Stimulated activated CD8-positive, alpha-beta memory T cell treated with anti-CD3 and anti-CD28 coated beads, Interleukin-4, amount 100 ng/mL, for 1 hour (primary cell): Measurements from ENCODE around the gene DMPK.

Source experiments
- DNase-seq, 2 donors: peaks; one replicate each; pipeline ENCODE4 v3.0.0-alpha.2; 2020; ENCODE audit warnings: low read depth in 2 of 2, low spot score in 1 of 2

DMPK gene

GRCh38 chr19:45786533-45786894 is 4.2 kb upstream of the DMPK start:
- DNase-seq: no peak

- DNase-seq: no peak
Measured at GRCh38 chr19:45785781-45786532, 3.7 kb upstream of the DMPK start.

- no peak for DNase-seq
Measured at GRCh38 chr19:45785097-45785496, 2.8 kb upstream of the DMPK start.

GRCh38 chr19:45784096-45784495 is 1.8 kb upstream of the DMPK start:
- DNase-seq: no peak

GRCh38 chr19:45782820-45783785 is 813 bp upstream of the DMPK start:
- DNase-seq: no peak

GRCh38 chr19:45781214-45782161 is 802 bp downstream of the DMPK start:
- no peak for DNase-seq

GRCh38 chr19:45780448-45781213 is 1.7 kb downstream of the DMPK start:
- DNase-seq: no peak

- DNase-seq: no peak
Measured at GRCh38 chr19:45780146-45780447, 2.2 kb downstream of the DMPK start.

GRCh38 chr19:45779231-45780145 is 2.8 kb downstream of the DMPK start:
- peak; percentile 53 to 55 for DNase-seq

GRCh38 chr19:45778010-45778661 is 4.2 kb downstream of the DMPK start:
- no peak for DNase-seq

GRCh38 chr19:45777395-45777961 is 4.8 kb downstream of the DMPK start:
- DNase-seq: no peak

GRCh38 chr19:45774765-45775164 is 7.5 kb downstream of the DMPK start:
- no peak for DNase-seq

GRCh38 chr19:45773384-45773783 is 8.9 kb downstream of the DMPK start:
- no peak for DNase-seq

- DNase-seq: no peak
Measured at GRCh38 chr19:45772912-45773311, 9.4 kb downstream of the DMPK start.

- DNase-seq: no peak
Measured at GRCh38 chr19:45772130-45772840, 10.0 kb downstream of the DMPK start.

GRCh38 chr19:45771311-45771933 is 10.9 kb downstream of the DMPK start:
- no peak for DNase-seq
